ENCODE measurements around the gene YWHAQ. TPM values are rescaled to one million over a fixed set of nuclear protein-coding genes. Genes with fewer than 3 reads are reported as not detected.

YWHAQ gene
- total and polyA plus RNA-seq, 3 donors from 2014 or later = 260 to 374 (median 261) TPM

DNA sequence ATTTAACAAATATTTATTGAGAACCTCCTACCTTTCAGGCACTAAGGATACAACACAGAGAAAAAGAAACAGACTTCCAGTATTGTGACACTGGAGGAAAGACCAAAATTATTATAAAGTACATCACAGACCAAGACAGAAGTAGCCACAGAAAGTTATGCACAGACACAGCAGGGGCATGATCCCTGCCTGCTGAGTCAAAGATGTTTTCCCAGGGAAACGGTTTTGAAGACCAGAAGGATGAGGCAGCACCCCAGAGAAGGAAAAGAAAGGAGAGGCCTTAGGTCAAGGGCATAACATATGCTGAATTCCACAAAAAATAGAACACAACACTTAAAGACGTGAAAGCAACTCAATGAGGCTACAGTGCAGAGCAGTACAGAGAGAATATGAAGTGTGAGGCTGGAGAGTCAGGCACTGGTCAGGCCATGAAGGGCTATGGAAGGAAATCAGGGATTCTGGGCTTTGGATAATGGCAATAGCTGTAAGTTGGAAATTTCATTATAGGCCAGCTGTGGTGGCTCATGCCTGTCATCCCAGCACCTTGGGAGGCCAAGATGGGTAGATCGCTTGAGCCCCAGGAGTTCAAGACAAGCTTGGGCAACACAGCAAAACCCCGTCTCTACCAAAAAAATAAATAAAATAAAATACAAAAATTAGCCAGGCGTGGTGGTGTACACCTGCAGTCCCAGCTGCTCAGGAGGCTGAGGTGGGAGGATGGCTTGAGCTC, 83.4 kb downstream of the YWHAQ start:
- H3K4me3 ChIP-seq = no peak overlapping the region
- intact Hi-C loops (cut with DNase I; ENCODE audit: low total_unique reads) = no loop called here
- DNase-seq = no peak
- TF ChIP-seq, protein P1, sequence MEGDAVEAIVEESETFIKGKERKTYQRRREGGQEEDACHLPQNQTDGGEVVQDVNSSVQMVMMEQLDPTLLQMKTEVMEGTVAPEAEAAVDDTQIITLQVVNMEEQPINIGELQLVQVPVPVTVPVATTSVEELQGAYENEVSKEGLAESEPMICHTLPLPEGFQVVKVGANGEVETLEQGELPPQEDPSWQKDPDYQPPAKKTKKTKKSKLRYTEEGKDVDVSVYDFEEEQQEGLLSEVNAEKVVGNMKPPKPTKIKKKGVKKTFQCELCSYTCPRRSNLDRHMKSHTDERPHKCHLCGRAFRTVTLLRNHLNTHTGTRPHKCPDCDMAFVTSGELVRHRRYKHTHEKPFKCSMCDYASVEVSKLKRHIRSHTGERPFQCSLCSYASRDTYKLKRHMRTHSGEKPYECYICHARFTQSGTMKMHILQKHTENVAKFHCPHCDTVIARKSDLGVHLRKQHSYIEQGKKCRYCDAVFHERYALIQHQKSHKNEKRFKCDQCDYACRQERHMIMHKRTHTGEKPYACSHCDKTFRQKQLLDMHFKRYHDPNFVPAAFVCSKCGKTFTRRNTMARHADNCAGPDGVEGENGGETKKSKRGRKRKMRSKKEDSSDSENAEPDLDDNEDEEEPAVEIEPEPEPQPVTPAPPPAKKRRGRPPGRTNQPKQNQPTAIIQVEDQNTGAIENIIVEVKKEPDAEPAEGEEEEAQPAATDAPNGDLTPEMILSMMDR (IDR thresholded peaks at IDR 0.05) = no peak
- TF ChIP-seq POLR2A (IDR thresholded peaks at IDR 0.05) = no peak
- WGBS, 2 donors = 64 to 70% methylated on average over 5 of the region's 5 CpGs
- peaks cover 55% of the 10 kb centered on the region for H3K4me1 ChIP-seq
- H3K36me3 ChIP-seq (ENCODE audit: low read depth, missing control alignments) = no peaks in the 10 kb centered on the region
- H3K27ac ChIP-seq = peak overlapping the region; percentile 46 to 72
- no peaks in the 10 kb centered on the region for H3K9me3 ChIP-seq
- H3K27me3 ChIP-seq = no peaks in the 10 kb centered on the region

GRCh38 chr2:9545502-9545901, 85.3 kb downstream of the YWHAQ start:
- no peak for DNase-seq
- 32 to 45% methylated on average over 5 of the region's 5 CpGs for WGBS, 2 donors
- H3K4me1 ChIP-seq = peaks cover 51% of the 10 kb centered on the region
- no peaks in the 10 kb centered on the region for H3K9me3 ChIP-seq
- intact Hi-C loops (cut with DNase I; ENCODE audit: low total_unique reads) = no loop called here
- peak overlapping the region; percentile 35 to 72 for H3K27ac ChIP-seq
- H3K27me3 ChIP-seq = no peaks in the 10 kb centered on the region
- no peaks in the 10 kb centered on the region for H3K36me3 ChIP-seq (ENCODE audit: low read depth, missing control alignments)
- TF ChIP-seq, protein P1 (IDR thresholded peaks at IDR 0.05) = no peak
- TF ChIP-seq POLR2A (IDR thresholded peaks at IDR 0.05) = no peak
- H3K4me3 ChIP-seq = no peak overlapping the region

- no peaks in the 10 kb centered on the region for H3K9me3 ChIP-seq
- peak overlapping the region; percentile 18 to 72 for H3K27ac ChIP-seq
- no peak overlapping the region for H3K4me3 ChIP-seq
- no peak for DNase-seq
- H3K36me3 ChIP-seq (ENCODE audit: low read depth, missing control alignments) = no peaks in the 10 kb centered on the region
- TF ChIP-seq, protein P1 (IDR thresholded peaks at IDR 0.05) = no peak
- no peak for TF ChIP-seq POLR2A (IDR thresholded peaks at IDR 0.05)
- intact Hi-C loops (cut with DNase I; ENCODE audit: low total_unique reads) = no loop called here
- WGBS, 2 donors = 51 to 61% methylated on average over 1 of the region's 1 CpG
- peaks cover 2% of the 10 kb centered on the region for H3K27me3 ChIP-seq
- peaks cover 55% of the 10 kb centered on the region for H3K4me1 ChIP-seq
Observed at GRCh38 chr2:9543557-9543956, 87.2 kb downstream of the YWHAQ start.

DNA sequence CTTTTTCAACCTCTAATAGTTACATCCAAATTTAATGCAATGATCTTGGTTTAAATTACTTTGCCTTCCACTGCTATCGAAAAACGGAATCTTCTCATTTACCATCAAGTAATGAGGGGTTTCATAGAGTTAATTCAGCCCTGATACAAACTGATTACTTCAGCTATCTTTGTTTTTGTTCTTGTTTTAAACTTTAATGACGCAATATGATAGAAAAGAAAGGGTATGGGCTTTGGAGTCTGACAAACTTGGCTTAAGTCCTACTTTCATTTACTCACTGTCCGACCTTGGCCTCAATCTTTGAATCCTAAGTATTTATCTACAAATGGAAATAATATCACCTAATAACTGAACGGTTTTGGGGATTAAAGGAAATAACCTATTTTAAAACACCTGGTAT, 91.3 kb downstream of the YWHAQ start:
- no peaks in the 10 kb centered on the region for H3K36me3 ChIP-seq (ENCODE audit: low read depth, missing control alignments)
- no peak for DNase-seq
- no peak for TF ChIP-seq POLR2A (IDR thresholded peaks at IDR 0.05)
- TF ChIP-seq, protein P1 (IDR thresholded peaks at IDR 0.05) = no peak
- WGBS, 2 donors = 37 to 45% methylated on average over 5 of the region's 5 CpGs
- H3K9me3 ChIP-seq = no peaks in the 10 kb centered on the region
- intact Hi-C loops (cut with DNase I; ENCODE audit: low total_unique reads) = no loop called here
- H3K4me3 ChIP-seq = no peak overlapping the region
- H3K4me1 ChIP-seq = peaks cover 33% of the 10 kb centered on the region
- peak overlapping the region; percentile 71 to 86 for H3K27ac ChIP-seq
- H3K27me3 ChIP-seq = peaks cover 3% of the 10 kb centered on the region

GRCh38 chr2:9538000-9538507, 92.7 kb downstream of the YWHAQ start:
- H3K27ac ChIP-seq = peak overlapping the region; percentile 26 to 86
- no peak overlapping the region for H3K4me3 ChIP-seq
- TF ChIP-seq POLR2A (IDR thresholded peaks at IDR 0.05) = no peak
- TF ChIP-seq, protein P1 (IDR thresholded peaks at IDR 0.05) = no peak
- no peaks in the 10 kb centered on the region for H3K9me3 ChIP-seq
- intact Hi-C loops (cut with DNase I; ENCODE audit: low total_unique reads) = no loop called here
- H3K4me1 ChIP-seq = peaks cover 28% of the 10 kb centered on the region
- H3K27me3 ChIP-seq = peaks cover 3% of the 10 kb centered on the region
- H3K36me3 ChIP-seq (ENCODE audit: low read depth, missing control alignments) = no peaks in the 10 kb centered on the region
- DNase-seq = no peak
- WGBS, 2 donors = 19 to 23% methylated on average over 2 of the region's 2 CpGs

All from testis (tissue), 3 donors.